Progenitor cell of endocrine pancreas (in vitro differentiated cells): Measurements from ENCODE around the gene TMC5. TPM values are rescaled to one million over a fixed set of nuclear protein-coding genes. Genes with fewer than 3 reads are reported as not detected.
A peak's percentile ranks its signal among the peaks of the same experiment; 100 is the strongest.

ENCODE experiments used
- DNase-seq: peaks from one replicate; pipeline ENCODE4 v3.0.0; 2021; ENCODE audit warnings: low spot score; ENCODE audit not compliant: unreplicated experiment
- H3K27ac Mint-ChIP-seq: 2 replicates; pipeline ENCODE4 v1.8.0; 2021; ENCODE audit warnings: mild to moderate bottlenecking, moderate library complexity, mixed read lengths
- H3K27me3 Mint-ChIP-seq: 2 replicates; pipeline ENCODE4 v1.8.0; 2021; ENCODE audit warnings: mixed read lengths
- H3K36me3 Mint-ChIP-seq: 2 replicates; pipeline ENCODE4 v1.8.0; 2022; ENCODE audit warnings: mixed read lengths; ENCODE audit not compliant: insufficient read depth
- H3K4me1 Mint-ChIP-seq: 2 replicates; pipeline ENCODE4 v1.8.0; 2021; ENCODE audit warnings: low read depth, mixed read lengths
- H3K4me3 Mint-ChIP-seq: 2 replicates; pipeline ENCODE4 v1.8.0; 2021; ENCODE audit warnings: low read depth, mild to moderate bottlenecking, moderate library complexity, mixed read lengths
- H3K9me3 Mint-ChIP-seq: 2 replicates; pipeline ENCODE4 v1.8.0; 2021; ENCODE audit warnings: low read depth, mixed read lengths
- CTCF ChIP-seq: fragments of 200-600 bp; sonication (generic); IDR thresholded peaks from one replicate; pipeline ENCODE4 v1.5.0; 2021; ENCODE audit warnings: antibody characterized with exemption, mild to moderate bottlenecking; ENCODE audit not compliant: unreplicated experiment
- total RNA-seq: library from RNA; stranded (reverse); gene quantifications from 2 replicates; pipeline ENCODE4 v1.2.1, GENCODE V29; 2021

TMC5 gene
- total RNA-seq, 1 donor from 2014 or later, result 9.9 TPM

DNA sequence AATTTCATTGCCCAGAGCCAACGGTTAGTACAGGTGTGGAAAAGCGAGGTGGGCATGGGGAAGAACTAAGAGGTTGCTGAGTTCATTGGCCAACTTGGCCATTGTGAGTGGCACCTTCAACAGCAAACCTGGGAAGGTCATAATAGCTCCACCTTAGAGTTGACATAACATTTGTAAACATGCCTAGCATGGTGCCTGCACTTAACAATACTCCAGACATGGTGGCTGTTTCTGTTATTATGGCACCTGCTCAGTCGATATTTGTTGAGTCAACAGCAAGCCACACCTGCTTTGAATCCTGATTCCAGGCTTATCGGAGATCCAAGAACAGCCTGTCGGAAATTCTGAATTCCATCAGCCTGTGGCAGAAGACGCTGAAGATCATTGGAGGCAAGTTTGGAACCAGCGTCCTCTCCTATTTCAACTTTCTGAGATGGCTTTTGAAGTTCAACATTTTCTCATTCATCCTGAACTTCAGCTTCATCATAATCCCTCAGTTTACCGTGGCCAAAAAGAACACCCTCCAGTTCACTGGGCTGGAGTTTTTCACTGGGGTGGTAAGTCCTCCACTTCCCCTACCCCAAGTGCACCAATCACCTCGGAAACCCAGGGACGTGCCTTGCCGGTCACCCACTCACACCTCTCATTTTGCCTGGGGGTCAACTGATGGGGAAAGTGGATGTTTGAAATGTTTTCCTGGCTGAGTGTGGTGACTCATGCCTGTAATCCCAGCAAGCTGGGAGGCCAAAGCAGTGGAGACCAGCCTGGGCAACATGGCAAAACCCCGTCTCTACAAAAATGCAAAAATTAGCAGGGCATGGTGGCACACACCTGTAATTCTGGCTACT lies 46.0 kb downstream of the TMC5 start:
- Mint-ChIP-seq H3K9me3 (no peaks in the 10 kb centered on the region), H3K27ac (peak overlapping the region; percentile 19), H3K36me3 (peaks cover 18% of the 10 kb centered on the region), H3K4me3 (no peak overlapping the region), H3K27me3 (no peaks in the 10 kb centered on the region), H3K4me1 (peaks cover 11% of the 10 kb centered on the region)
- TF ChIP-seq CTCF, result no peak
- DNase-seq, result no peak

- no peak for DNase-seq
- no peaks in the 10 kb centered on the region for H3K27me3 Mint-ChIP-seq
Observed at GRCh38 chr16:19468300-19468699, 50.6 kb downstream of the TMC5 start.

DNA sequence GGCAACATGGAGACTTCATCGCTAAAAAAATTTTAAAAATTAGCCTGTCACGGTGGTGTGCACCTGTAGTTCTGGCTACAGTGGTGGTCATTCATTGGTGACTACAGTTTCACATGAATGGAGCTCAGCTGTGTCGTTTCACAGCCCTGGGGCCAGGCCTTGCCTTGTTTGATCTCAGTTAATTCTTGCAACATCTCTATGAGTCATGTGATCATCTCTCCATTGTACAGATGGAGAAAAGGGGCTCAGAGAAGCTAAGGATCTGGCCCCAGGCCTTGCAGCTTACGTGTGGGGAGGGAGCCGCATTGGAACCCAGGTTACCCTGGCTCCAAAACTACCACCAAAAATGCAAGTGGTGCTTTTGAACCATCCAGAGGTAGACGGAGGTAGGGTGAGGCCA lies 54.8 kb downstream of the TMC5 start:
- H3K9me3 Mint-ChIP-seq, result peaks cover 2% of the 10 kb centered on the region
- TF ChIP-seq CTCF, result no peak
- H3K4me1 Mint-ChIP-seq, result no peaks in the 10 kb centered on the region
- peaks cover 19% of the 10 kb centered on the region for H3K36me3 Mint-ChIP-seq
- H3K27ac Mint-ChIP-seq, result no peak overlapping the region
- no peaks in the 10 kb centered on the region for H3K27me3 Mint-ChIP-seq
- no peak for DNase-seq
- no peak overlapping the region for H3K4me3 Mint-ChIP-seq

More at GRCh38 chr16:19468300-19468699, 50.6 kb downstream of the TMC5 start:
- Mint-ChIP-seq H3K4me1 (peaks cover 7% of the 10 kb centered on the region), H3K27ac (no peak overlapping the region), H3K4me3 (no peak overlapping the region), H3K9me3 (no peaks in the 10 kb centered on the region), H3K36me3 (peaks cover 13% of the 10 kb centered on the region)
- TF ChIP-seq CTCF, result no peak

DNA sequence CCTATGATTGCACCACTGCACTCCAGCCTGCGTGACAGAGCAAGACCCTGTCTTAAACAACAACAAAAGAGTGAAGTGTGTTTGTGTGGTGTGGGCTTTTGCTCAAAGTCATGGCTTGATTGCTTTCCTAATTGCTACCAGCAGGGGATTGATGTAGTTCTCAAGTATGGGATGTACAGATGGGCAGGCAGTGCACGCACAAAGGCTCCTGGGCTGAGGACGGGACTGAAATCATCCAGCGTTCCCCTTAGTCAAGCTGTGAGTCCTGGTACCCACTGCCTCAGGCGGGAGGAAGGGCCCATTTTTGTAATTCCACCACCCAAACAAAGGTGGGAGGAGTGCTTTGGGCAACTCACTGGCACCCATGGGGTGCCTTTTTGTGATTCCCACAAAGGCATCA lies 56.9 kb downstream of the TMC5 start:
- Mint-ChIP-seq H3K27me3 (no peaks in the 10 kb centered on the region), H3K9me3 (peaks cover 8% of the 10 kb centered on the region), H3K36me3 (peaks cover 13% of the 10 kb centered on the region), H3K4me1 (peaks cover 15% of the 10 kb centered on the region), H3K27ac (no peak overlapping the region), H3K4me3 (no peak overlapping the region)
- DNase-seq, result no peak
- no peak for TF ChIP-seq CTCF

GRCh38 chr16:19478505-19478904 lies 60.8 kb downstream of the TMC5 start:
- TF ChIP-seq CTCF, result no peak
- H3K4me1 Mint-ChIP-seq, result peaks cover 18% of the 10 kb centered on the region
- no peak overlapping the region for H3K4me3 Mint-ChIP-seq
- DNase-seq, result no peak
- peak overlapping the region; percentile 83 for H3K27ac Mint-ChIP-seq
- H3K27me3 Mint-ChIP-seq, result no peaks in the 10 kb centered on the region
- H3K9me3 Mint-ChIP-seq, result peaks cover 8% of the 10 kb centered on the region
- H3K36me3 Mint-ChIP-seq, result peaks cover 11% of the 10 kb centered on the region
